Measurements from ENCODE around the gene NEK7. TPM values are rescaled to one million over a fixed set of nuclear protein-coding genes. Genes with fewer than 3 reads are reported as not detected.

NEK7 gene
- total RNA-seq, 1 experiment from 2014 or later = 25.2 TPM

GRCh38 chr1:198316546-198317100 lies 159.8 kb downstream of the NEK7 start:
- no peaks in the 10 kb centered on the region for H3K9me3 ChIP-seq (ENCODE audit: low read length)
- intact Hi-C loops (cut with micrococcal nuclease) = no loop called here
- no peaks in the 10 kb centered on the region for H3K27me3 ChIP-seq (ENCODE audit: low read length)
- no peak overlapping the region for H3K4me3 ChIP-seq (ENCODE audit: low read length)
- H3F3A ChIP-seq (ENCODE audit: low read length, unreplicated experiment) = no peaks in the 10 kb centered on the region
- no peak overlapping the region for H2AFZ ChIP-seq (ENCODE audit: low read length)
- TF ChIP-seq EZH2phosphoT487 (IDR thresholded peaks at IDR 0.05; ENCODE audit: borderline replicate concordance, low read length) = no peak
- no peak for TF ChIP-seq CTCF (conservative IDR thresholded peaks at IDR 0.05; ENCODE audit: low read depth, low read length)
- TF ChIP-seq EZH2 (IDR thresholded peaks at IDR 0.05; ENCODE audit: low read length, unreplicated experiment) = no peak
- H3K79me2 ChIP-seq (ENCODE audit: low read length) = no peaks in the 10 kb centered on the region
- BruUV-seq (replicated peaks) = no TSS peak
- ChIA-PET POLR2A (ENCODE audit: unreplicated experiment) (no interaction called here), CTCF (no interaction called here)
- no peak for DNase-seq
- H3K4me2 ChIP-seq (ENCODE audit: low read length) = no peak overlapping the region
- no peak for ATAC-seq
- H3K27ac ChIP-seq (ENCODE audit: low read length) = no peak overlapping the region
- no peaks in the 10 kb centered on the region for H3K4me1 ChIP-seq (ENCODE audit: insufficient read depth, low read length)
- H4K20me1 ChIP-seq (ENCODE audit: low read length) = no peaks in the 10 kb centered on the region
- no peaks in the 10 kb centered on the region for H3K9me2 ChIP-seq (replicated peaks; ENCODE audit: low read length)
- no peak overlapping the region for H3K9ac ChIP-seq (ENCODE audit: low read length)
- H3K36me3 ChIP-seq (ENCODE audit: low read depth, low read length) = no peaks in the 10 kb centered on the region

GRCh38 chr1:198318085-198318484 lies 161.3 kb downstream of the NEK7 start:
- no peak overlapping the region for H3K9ac ChIP-seq (ENCODE audit: low read length)
- intact Hi-C loops (cut with micrococcal nuclease) = no loop called here
- no peak overlapping the region for H3K4me3 ChIP-seq (ENCODE audit: low read length)
- no TSS peak for BruUV-seq (replicated peaks)
- H3F3A ChIP-seq (ENCODE audit: low read length, unreplicated experiment) = no peaks in the 10 kb centered on the region
- ATAC-seq (no peak), DNase-seq (no peak)
- TF ChIP-seq EZH2 (IDR thresholded peaks at IDR 0.05; ENCODE audit: low read length, unreplicated experiment) (no peak), CTCF (conservative IDR thresholded peaks at IDR 0.05; ENCODE audit: low read depth, low read length) (no peak), EZH2phosphoT487 (IDR thresholded peaks at IDR 0.05; ENCODE audit: borderline replicate concordance, low read length) (no peak)
- POLR2A ChIA-PET (ENCODE audit: unreplicated experiment) = no interaction called here
- no peak overlapping the region for H3K27ac ChIP-seq (ENCODE audit: low read length)
- H3K4me2 ChIP-seq (ENCODE audit: low read length) = no peak overlapping the region
- no peaks in the 10 kb centered on the region for H3K4me1 ChIP-seq (ENCODE audit: insufficient read depth, low read length)
- H3K9me3 ChIP-seq (ENCODE audit: low read length) = no peaks in the 10 kb centered on the region
- H3K27me3 ChIP-seq (ENCODE audit: low read length) = no peaks in the 10 kb centered on the region
- no peaks in the 10 kb centered on the region for H3K9me2 ChIP-seq (replicated peaks; ENCODE audit: low read length)
- no peaks in the 10 kb centered on the region for H3K36me3 ChIP-seq (ENCODE audit: low read depth, low read length)
- no peak overlapping the region for H2AFZ ChIP-seq (ENCODE audit: low read length)
- no peaks in the 10 kb centered on the region for H4K20me1 ChIP-seq (ENCODE audit: low read length)
- CTCF ChIA-PET = no interaction called here
- no peaks in the 10 kb centered on the region for H3K79me2 ChIP-seq (ENCODE audit: low read length)

- no peaks in the 10 kb centered on the region for H3K79me2 ChIP-seq (ENCODE audit: low read length)
- DNase-seq (no peak), ATAC-seq (no peak)
- H3K9me3 ChIP-seq (ENCODE audit: low read length) = no peaks in the 10 kb centered on the region
- TSS peak; percentile 26 for BruUV-seq (replicated peaks)
- TF ChIP-seq EZH2 (IDR thresholded peaks at IDR 0.05; ENCODE audit: low read length, unreplicated experiment) (no peak), EZH2phosphoT487 (IDR thresholded peaks at IDR 0.05; ENCODE audit: borderline replicate concordance, low read length) (no peak), CTCF (conservative IDR thresholded peaks at IDR 0.05; ENCODE audit: low read depth, low read length) (no peak)
- H3K4me3 ChIP-seq (ENCODE audit: low read length) = no peak overlapping the region
- no peaks in the 10 kb centered on the region for H3K36me3 ChIP-seq (ENCODE audit: low read depth, low read length)
- H4K20me1 ChIP-seq (ENCODE audit: low read length) = no peaks in the 10 kb centered on the region
- H3K9me2 ChIP-seq (replicated peaks; ENCODE audit: low read length) = no peaks in the 10 kb centered on the region
- H3F3A ChIP-seq (ENCODE audit: low read length, unreplicated experiment) = no peaks in the 10 kb centered on the region
- no peak overlapping the region for H3K27ac ChIP-seq (ENCODE audit: low read length)
- H3K9ac ChIP-seq (ENCODE audit: low read length) = no peak overlapping the region
- H3K27me3 ChIP-seq (ENCODE audit: low read length) = no peaks in the 10 kb centered on the region
- no peak overlapping the region for H2AFZ ChIP-seq (ENCODE audit: low read length)
- no peak overlapping the region for H3K4me2 ChIP-seq (ENCODE audit: low read length)
- intact Hi-C loops (cut with micrococcal nuclease) = no loop called here
- ChIA-PET CTCF (no interaction called here), POLR2A (ENCODE audit: unreplicated experiment) (no interaction called here)
- no peaks in the 10 kb centered on the region for H3K4me1 ChIP-seq (ENCODE audit: insufficient read depth, low read length)
These were observed 164.0 kb downstream of the NEK7 start for GRCh38 chr1:198320759-198321158.

Measured in PC-3 (cell line).